Epithelial cell of esophagus (primary cell): Measurements from ENCODE around the gene SLC6A6.

Experiments
- DNase-seq: peaks from one replicate; pipeline ENCODE4 v3.0.0; 2010; ENCODE audit warnings: low read depth
- H3K4me3 ChIP-seq: 2 replicates; pipeline ENCODE4 v1.5.1; 2011; ENCODE audit warnings: mild to moderate bottlenecking, low read length, control low read depth
- CTCF ChIP-seq: IDR thresholded peaks from 2 replicates; pipeline ENCODE4 v1.5.1; 2011; ENCODE audit warnings: low read depth, mild to moderate bottlenecking, low read length, control low read depth, inconsistent platforms; ENCODE audit not compliant: insufficient read depth; ENCODE audit errors: missing control alignments

SLC6A6 gene

GRCh38 chr3:14524311-14524711 is 121.9 kb downstream of the SLC6A6 start:
- H3K4me3 ChIP-seq = no peak overlapping the region
- TF ChIP-seq CTCF = no peak
- DNase-seq = peak; percentile 13

GRCh38 chr3:14524920-14525660 is 122.7 kb downstream of the SLC6A6 start:
- H3K4me3 ChIP-seq = no peak overlapping the region
- no peak for TF ChIP-seq CTCF
- DNase-seq = no peak

- no peak for TF ChIP-seq CTCF
- H3K4me3 ChIP-seq = no peak overlapping the region
- DNase-seq = peak; percentile 63
Observed at GRCh38 chr3:14525685-14526631, 123.6 kb downstream of the SLC6A6 start.

GRCh38 chr3:14528081-14528480 is 125.7 kb downstream of the SLC6A6 start:
- no peak for TF ChIP-seq CTCF
- H3K4me3 ChIP-seq = no peak overlapping the region
- no peak for DNase-seq

- no peak for DNase-seq
- H3K4me3 ChIP-seq = no peak overlapping the region
- no peak for TF ChIP-seq CTCF
Observed at GRCh38 chr3:14531856-14532395, 129.5 kb downstream of the SLC6A6 start.

GRCh38 chr3:14532691-14533456 is 130.5 kb downstream of the SLC6A6 start:
- DNase-seq = peak; percentile 81
- TF ChIP-seq CTCF = no peak
- H3K4me3 ChIP-seq = no peak overlapping the region
